Measurements from ENCODE around the gene CPNE5.

The CPNE5 gene

GRCh38 chr6:36787210-36787609 lies 52.0 kb downstream of the CPNE5 start:
- no peak for DNase-seq

- no peak for DNase-seq
Observed at GRCh38 chr6:36786055-36786675, 53.1 kb downstream of the CPNE5 start.

- DNase-seq, result no peak
Observed at GRCh38 chr6:36784376-36784636, 54.9 kb downstream of the CPNE5 start.

DNA sequence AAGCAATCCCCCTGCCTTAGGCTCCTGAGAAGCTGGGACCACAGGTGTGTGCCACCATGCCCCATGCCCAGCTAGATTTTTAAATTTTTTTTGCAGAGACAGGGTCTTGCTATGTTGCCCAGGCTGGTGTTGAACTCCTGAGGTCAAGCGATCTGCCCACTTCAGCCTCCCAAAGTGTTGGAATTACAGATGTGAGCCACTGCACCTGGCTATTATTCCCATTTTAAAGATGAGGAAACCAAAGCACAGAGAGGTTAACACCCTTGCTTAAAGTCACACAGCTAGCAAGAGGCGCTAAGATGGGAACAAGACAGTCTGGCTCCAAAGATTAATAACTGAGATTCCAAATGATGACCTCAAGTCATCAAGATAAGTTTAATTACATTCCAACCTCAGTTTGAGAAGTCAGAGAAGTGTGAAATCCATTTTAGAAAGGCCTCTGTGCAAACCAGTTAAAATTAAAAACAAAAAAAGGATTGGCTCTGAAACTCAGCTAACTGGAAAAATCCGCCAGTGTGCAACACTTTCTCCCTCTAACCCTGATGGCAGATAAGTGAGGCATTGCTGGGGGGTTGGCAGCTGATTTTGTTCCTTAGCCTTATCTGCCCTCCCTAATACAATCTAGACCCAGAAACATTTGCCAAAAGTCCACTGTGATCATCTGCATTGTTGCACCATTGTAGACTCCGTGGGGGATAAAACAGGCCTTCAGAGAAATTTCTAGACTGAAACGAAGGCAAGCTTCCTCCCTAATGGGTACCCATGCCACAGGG lies 55.5 kb downstream of the CPNE5 start:
- no peak for DNase-seq

DNA sequence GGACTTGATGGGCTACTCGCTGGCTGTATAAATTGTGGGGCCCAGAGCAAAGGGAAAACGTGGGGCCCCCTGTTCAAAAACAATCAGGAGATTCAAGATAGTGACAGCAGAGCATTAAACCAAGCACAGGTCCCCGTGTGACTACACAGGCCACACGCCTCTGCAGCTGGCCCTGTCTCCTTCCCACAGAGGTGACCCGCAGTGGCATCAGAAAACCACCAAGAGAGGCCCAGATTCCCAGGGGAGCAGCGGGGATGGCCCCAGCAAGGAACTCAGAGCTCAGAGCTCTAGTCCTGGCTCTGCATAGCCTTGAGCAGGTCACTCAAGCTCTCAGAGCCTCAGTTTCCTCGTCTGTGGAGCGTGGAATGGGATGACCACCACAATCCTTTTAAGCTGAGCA lies 57.6 kb downstream of the CPNE5 start:
- DNase-seq, result no peak

DNA sequence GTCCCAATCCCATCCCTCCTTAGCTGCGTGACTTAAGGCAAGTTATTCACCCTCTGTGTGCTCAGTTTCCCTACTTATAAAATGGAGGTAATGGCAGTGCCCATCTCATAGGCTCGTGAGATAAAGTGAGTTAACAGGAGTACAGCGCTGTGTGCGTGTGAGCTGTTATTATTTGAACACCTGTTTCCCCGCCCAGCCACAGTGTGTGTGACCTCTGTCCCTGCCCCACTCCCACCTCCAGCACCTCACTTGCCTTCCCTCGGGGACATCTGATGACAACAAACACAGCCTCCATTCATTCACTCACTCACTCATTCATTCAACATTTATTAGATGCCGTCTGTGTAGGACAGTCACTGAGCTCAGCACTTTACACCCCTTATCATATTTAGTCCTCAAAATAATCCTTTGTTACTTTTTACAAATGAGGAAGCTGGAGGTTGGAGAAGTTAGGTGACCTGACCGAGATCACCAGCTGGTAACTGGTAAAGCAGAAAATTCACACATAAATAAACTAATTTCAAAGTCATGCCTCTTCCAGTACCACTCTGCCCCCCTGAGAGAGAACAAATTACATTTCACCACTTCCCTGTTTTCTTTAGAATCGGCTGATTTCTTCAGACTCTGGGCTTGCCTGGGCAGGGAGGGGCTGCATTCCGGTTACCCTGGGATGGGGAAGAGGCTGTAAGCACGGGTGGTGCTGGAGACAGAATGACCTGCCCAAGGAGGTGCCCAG lies 58.6 kb downstream of the CPNE5 start:
- DNase-seq, result no peak

DNA sequence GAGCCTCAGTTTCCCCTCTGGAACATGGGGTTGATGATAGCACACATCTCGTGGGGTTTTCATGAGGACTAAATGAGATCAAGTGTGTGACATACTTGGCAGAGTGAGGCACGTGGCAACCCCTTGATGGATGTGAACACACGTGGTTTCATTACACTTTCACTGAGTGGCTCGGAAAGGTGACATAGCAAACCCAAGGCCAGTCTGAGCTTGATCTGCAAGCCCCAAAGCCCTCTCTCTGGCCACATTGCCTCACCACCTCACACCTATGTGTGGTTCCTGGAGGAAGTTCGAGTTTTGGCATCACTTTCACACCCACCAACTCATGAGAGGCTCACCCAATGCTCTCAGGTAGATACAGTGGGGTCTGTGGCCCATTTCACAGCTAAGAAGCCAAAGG lies 60.0 kb downstream of the CPNE5 start:
- no peak for DNase-seq

DNA sequence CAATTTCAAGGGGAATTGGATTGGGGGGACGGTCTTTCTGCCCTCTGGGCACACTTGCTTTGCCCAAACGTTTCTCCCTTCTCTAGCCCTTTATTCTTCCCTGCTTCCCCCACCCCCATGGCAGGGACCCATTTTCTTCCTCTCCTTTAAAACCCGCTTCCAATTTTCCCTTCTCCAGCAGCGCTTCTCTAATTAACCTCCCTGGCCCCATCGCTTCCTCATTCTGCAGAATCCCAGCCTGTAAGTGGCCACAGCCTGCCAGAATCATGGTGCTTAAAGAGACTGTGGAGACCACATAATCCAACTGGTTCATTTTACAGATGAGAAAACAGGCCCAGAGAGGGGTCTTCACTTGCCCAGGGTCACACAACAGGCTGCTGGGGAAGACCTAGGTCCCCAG lies 61.4 kb downstream of the CPNE5 start:
- no peak for DNase-seq

DNA sequence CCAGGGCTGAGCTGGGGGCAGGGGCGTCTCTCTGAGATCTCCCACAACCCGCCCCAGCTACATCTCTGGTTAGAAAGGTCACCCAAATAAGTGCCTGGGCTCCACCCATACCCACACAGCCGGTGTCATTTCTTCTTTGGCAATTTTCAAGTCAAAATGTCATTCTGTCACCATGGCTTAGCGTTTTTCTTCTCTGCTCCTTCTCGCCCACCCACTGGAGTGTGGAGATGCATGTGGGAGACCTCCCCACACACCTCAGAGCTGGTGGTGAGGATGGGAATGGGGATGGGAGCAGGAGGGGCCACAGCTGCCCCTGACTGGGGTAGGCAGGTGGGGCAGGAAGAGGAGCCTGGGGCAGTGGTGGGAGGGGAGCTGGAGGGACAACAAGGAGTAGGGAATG lies 63.1 kb downstream of the CPNE5 start:
- no peak for DNase-seq

DNA sequence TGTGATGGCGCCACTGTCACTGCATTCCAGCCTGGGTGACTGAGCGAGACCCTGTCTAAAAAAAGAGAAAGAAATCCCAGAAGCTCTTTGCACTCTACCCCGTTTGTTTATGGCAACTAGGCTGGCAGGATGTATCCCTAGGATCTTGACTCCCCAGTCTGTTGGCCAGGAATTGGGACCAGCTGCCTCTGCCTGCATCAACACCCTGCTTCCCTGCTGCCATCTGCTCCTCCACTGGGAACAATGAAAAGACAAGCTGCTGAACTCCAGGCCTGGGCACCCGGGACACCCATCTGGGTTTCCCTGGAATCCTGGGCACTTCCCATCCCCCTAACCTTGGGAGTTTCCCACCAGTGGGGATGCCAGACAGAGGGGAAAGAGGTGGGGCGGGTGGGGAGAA lies 64.9 kb downstream of the CPNE5 start:
- DNase-seq, result no peak

GRCh38 chr6:36772397-36772796 lies 66.8 kb downstream of the CPNE5 start:
- DNase-seq, result no peak

DNA sequence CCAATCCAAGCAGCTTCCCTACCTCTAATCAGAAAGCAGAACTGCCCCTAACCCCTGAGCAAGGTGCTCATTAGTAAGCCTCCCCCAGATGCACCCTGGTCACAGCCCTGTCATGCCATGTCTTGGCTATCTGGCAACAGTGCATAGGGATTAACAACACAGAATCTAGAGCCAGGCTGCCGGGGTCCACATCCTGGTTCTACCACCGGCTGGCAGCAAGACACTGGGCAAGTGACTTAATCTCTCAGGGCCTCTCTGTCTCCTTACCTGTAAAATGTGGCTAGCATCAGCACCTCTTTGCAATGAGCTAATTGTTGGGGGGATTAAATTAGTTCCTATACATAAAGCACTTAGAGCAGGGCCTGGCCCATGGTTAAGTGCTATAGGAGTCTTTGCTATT lies 68.1 kb downstream of the CPNE5 start:
- no peak for DNase-seq

GRCh38 chr6:36769676-36770499 lies 69.4 kb downstream of the CPNE5 start:
- DNase-seq, result peak; percentile 49

- DNase-seq, result no peak
Observed at GRCh38 chr6:36769183-36769675, 70.0 kb downstream of the CPNE5 start.

GRCh38 chr6:36766399-36766945 lies 72.8 kb downstream of the CPNE5 start:
- DNase-seq, result no peak

GRCh38 chr6:36765594-36766398 lies 73.4 kb downstream of the CPNE5 start:
- peak; percentile 87 for DNase-seq

- DNase-seq, result no peak
Observed at GRCh38 chr6:36765190-36765589, 74.1 kb downstream of the CPNE5 start.

DNA sequence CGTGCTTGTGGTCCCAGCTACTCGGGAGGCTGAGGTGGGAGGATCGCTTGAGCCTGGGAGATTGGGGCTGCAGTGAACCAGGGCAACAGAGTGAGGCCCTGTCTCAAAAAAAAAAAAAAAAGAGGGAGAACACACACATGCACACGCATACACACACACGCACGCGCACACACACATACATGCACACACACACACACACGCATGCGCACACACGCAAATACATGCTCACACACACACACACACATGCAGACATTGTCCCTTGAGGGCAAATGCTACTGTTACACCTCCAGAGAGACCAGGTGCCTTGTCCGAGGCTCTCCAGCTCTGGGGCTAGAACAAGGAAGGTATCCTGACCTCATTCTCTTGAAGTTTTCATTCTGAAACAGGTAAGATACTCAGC lies 77.1 kb downstream of the CPNE5 start:
- DNase-seq, result no peak

DNA sequence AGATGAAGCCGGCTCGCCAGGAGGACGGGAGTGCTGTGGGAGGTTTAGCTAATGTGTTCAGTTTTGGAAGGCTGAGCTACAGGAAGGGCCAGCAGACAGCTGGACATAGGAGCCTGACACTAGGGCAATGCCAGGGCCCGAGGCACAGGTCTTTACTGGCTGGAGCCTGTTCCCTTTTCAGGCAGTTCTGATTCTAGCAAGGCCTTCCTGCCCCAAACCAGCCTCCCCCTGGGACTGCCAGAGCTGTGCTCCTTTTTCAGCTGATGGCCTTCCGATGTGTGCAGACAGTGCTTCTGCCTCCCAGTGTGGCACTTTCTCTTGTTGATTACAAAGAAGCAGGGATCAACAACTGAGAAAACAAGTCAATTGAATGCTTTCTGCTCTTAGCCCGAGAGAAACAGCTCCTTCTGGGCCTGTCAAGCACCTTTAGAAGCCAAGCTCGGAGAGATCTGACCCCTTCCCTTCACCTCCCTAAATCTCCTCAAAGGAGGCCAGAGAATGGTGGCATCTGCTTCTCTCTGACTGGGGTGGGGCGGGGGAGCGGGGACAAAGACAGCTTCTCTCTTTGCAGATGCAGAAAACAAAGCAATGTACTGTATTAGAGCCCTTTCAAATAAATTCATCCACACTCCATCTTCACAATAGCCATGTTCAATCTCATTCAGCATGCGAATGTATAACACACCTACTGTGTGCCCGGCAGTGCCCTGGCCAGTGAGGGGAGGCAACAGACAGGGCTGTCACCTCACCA lies 78.4 kb downstream of the CPNE5 start:
- no peak for DNase-seq

DNA sequence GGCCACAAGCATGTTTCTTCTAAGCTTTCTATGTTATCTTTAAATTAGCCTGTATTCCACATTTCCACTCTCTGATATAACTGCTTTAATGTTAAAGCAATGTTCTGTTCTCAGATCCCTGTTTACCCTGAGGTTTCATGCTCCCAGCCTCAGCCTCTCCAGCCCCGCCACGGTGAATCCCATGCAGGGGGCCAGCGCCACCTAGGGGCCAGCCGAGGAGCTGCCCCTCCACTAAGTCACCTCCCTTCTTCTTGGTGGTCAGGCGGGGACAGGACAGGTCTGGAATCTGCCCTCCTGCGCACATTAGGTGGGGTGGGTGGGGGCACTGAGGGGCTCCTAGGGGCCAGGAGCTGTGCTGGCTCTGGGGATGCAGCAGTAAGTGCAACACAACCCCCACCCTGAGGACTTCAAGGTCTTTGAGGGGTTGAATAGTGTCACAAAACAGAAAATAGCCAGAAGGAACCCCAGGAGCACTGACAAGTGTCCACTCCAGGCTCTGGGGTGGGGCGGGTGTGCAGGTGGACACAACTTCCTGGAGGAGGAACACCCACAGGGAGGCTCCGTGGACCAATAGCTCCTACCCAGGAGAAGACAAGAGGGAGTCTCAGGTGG lies 80.0 kb downstream of the CPNE5 start:
- peak; percentile 85 for DNase-seq
